Left hindlimb (tissue), 1 donor: ENCODE data around the gene MAP10.

Source experiments
- DNase-seq: peaks from one replicate; pipeline ENCODE4 v3.0.0-alpha.2; 2018

MAP10 gene

DNA sequence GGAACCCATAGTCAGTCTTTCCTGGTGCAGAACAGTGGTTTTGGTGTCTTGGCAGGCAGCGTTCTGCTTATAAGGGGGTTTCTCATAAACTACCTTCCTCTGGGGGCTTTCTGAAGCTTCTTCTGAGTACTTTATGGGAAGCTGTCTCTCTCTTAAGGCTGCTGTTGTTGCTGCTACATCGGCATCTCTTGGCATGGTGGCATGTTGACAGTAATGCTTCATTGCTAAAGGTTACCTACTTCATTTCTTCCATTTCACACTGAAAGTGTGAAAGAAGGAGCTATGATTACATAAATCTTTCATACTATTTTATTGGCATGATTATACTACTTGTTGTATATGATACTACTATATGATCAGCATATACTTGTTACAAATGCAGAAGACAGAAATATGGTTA is 6.3 kb upstream of the MAP10 start:
- DNase-seq = no peak

DNA sequence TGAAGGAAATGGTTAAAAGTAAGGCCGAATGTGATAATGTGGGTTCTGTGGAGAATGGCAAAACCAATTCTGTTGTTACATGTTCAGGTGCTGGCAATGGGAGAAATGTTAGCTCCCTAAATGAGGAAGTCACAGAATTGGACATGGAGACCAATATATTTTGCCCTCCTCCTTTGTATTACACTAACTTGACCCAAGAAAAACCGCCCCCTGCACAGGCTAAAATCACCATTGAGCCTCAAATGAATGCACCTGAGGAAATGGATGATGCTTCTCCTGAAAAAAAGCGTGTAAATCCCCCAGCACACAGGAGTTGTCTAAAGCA is 932 bp downstream of the MAP10 start:
- no peak for DNase-seq

DNA sequence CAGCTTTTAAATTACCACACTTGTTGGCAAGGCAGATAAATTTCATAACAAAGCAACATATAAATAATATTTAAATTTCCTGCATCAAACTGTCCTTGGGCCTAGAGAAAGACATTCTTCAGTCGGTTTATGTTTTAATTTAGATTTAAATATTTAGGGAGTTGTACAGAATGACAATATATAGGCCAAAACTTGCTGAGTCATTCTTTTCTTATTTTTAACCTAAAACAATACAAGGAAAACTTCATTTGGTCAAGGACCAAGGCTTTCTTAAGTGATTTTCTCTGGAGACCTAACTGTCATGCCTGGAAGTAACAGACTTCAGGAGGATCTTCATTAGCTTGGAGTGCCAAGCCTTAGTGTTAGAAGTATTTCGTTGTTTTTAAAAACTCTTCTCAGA is 5.6 kb downstream of the MAP10 start:
- no peak for DNase-seq

DNA sequence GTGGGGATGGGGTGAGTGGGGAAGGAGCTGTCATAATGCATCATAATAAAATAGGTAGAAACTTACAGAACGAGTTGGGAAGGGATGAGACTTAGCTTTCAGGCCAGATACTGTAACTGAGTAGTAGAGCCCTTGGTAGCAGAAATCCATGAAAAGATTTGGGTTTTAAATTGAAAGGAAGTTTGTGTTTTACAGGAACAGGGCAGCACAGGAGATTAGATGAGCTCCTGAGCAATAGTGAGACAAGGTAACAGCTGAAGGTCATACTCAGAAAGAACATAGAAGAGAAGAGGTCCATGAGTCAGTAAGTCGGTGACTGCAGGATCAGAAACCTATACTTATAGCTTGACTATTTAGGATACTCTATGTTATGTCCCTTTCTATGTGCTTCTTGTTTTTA is 7.3 kb downstream of the MAP10 start:
- DNase-seq = no peak

DNA sequence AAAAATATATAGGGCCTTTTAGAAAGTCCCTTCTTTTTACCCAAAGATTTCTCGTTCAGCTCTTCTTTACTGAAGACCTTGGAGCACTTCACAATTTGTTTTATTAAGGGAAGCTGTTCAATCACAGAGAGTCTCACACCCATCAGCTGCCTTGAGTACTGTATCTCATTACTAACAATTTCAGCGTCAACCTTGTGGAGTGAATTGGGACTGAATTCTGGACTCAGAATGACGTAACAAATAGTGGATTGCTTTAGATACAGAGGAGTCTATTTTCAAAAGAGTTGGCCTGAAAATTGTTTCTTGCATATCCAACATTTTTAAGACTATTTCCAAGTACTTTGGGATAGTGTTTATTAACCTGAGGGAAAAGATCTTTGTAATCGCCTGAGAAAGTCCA is 7.9 kb downstream of the MAP10 start:
- no peak for DNase-seq

DNA sequence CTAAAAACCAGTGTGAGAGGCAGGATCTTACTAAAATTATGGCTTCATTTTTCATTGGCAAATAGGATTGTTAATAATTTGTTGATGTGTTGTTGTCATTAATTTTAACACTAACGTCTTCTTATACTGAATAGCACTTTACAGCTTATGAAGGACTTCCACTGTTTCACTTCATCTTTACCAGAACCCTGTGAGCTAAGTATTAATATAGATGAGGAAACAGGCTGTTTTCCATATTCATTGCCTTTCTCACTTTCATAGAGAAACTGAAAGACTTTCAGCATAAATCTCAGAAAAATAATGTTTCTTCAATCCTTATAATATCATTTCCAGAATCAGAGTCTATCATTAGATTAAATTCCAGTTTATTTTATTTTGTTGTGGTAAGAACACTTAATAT is 8.5 kb downstream of the MAP10 start:
- DNase-seq = no peak

DNA sequence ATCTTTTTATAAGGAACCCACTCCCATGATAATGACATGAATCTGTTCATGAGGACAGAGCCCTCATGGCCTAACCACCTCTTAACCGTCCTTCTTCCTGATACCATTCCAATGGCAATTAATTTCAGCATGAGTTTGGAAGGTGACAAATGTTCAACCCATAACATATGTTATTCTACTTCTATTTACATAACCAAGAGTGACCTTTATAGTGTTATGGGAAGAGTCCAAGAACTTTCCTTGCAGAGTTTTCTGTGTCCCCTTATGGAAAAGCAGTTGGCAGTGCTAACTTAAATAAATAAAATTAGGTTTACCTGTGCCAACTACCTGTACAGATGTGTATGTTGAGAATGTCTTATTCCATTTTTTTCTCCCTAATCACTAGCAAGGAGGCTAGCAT is 11.1 kb downstream of the MAP10 start:
- DNase-seq = no peak

DNA sequence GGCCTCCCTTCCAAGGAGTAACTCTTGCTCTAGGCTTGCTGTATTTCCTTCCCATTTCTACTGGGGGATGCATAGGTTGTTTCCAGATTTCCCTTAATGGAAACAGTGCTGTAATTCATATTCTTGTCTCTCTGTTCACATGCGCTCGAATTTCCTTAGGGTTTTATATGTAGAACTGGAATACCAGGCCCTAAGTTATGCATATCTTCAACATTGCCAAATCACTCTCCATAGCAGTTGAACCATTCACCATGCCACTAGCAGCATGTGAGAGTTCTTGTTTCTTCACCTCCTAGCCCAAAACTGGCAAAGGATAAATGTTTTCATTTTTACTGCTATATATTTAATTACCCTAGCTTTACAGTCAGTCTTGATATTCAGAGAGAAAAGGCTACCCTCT is 12.8 kb downstream of the MAP10 start:
- no peak for DNase-seq

DNA sequence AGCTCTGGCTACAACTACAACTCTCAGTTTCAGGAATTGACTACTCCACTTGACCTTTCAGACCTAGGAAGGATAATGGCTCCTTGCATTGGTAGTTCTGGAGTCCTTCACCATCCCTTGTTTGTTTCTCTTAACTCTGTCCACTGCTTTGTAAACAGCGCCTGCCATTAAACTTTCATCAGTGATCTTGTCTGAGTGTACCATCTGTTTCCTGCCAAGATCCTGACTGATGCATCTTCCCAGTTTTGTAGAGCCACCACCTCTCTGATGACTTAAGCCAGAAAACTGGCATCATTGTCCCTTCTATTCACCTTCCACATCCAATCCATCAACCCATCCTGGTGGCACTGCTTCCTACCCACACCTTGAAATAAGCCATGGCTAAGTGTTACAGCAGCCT is 15.2 kb downstream of the MAP10 start:
- no peak for DNase-seq

DNA sequence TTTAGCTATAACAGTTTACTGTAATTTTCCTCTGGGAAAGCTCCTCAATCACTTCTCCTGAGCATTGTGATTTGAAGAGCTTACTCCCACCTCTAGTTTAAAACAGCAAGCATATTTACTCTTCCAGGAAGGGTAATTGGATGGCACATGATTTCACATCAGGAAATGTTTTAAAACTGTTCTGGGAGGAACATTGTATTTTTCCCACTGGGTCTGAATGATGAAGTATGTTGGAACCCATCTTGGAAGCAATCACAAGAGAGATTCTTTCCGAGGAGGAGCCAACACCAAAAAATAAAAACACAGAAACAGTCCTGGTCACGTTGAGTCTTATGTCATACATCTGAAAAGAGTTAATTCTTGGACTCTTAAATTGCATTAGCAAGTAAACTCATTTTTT is 17.3 kb downstream of the MAP10 start:
- no peak for DNase-seq

DNA sequence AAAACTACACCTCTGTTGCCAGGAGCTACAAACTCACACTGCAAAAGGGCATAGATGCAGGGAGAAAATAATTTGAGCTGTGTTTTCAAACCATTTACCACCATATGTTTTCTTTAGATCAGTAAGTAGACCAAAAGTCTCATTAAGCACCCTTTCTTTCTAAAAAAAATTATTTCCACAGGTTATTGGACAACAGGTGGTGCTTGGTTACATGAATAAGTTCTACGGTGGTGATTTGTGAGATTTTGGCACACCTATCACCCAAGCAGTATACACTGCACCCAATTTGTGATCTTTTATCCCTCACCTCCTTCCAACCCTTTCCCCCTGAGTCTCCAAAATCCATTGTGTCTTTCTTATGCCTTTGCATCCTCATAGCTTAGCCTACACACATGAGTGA is 21.1 kb downstream of the MAP10 start:
- DNase-seq = no peak

DNA sequence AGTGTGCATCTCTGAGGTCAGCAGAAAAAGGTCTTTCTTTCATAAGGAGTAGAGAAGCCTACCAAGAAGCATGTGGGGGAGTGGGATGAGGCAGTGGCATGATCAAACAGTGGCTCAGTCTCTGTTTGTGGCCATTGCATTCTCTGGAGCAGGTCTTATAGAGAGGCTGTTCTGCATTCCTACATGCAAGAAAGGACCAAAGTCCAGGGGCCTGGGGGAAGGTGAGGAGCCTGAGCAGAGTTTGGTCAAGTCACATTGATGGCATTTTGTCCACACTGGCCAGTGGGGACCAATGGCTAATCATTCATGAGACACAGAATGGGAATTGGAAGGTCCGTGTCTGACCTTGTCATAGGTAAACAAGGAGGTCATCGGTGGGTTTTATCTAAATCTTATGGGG is 25.4 kb downstream of the MAP10 start:
- no peak for DNase-seq

DNA sequence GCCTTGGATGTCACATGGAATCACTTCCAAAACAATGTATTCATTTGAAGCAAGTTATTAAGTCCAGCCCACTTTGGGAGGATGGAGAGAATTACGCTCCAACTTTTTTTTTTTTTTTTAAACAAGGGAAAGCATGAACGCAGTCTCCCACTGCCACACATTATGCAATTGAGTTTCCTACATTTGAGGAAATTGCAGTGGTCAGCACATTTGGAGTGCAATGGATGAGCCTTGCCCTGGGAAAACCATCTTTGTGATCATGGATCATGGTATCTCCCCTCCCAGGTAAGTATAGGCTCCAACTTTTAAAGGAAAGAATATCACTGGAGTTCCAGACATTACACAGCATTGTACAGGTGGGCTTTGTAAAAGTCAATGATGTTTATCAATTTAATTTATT is 26.7 kb downstream of the MAP10 start:
- no peak for DNase-seq

DNA sequence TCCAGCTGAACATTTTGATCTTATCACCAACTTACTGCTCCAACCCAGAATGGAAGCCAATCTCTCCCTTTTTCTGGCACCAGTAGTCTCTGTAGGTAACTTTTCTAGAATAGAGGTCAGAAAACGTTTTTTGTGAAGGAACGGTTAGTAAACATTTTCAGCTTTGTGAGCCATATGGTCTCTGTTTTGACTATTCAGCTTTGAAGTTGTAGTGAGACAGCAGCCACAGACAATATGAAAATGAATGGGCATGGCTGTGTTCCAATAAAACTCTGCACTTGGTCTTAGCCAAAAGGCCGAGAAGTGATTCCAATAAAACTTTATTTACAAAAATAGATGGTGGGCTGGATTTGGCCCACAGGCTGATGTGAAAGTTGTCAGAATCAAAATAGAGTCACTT is 28.9 kb downstream of the MAP10 start:
- no peak for DNase-seq

DNA sequence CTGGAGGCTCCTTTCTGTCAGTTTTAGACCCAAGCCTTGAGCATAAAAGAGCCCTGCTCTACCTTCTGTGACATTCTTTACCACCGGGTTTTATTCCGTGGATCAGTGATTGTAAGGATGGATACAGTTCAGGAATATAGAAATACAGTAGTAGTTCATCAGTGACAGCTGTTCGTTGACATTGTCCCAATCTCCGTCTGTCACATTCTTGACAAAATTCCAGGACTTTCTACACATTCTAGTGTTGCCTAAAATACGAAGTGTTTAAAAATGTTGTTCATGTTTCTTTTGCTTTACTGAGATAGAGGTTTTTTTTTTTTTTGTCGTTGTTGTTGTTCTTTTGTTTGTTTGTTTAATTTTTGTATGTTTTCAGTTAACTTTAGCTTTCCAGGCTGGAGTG is 29.9 kb downstream of the MAP10 start:
- no peak for DNase-seq

DNA sequence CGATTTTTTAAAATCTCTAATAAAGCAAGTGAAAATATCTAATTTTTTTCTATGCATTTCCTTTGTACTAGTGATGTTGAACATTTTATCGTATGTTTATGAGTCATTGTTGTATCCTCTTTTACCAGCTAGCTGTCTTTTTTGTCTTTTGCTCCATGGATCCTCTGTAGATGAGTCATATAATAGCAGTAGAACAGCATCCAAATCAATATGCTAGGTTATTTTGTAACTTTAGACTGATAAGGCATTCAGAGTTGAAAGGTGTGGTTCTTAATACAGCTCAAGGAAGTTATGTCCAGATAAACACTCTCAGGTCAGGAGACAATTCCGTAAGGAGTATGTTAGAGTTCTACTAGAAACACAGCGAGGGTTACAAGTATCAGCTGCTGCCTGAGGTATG is 31.9 kb downstream of the MAP10 start:
- DNase-seq = no peak

DNA sequence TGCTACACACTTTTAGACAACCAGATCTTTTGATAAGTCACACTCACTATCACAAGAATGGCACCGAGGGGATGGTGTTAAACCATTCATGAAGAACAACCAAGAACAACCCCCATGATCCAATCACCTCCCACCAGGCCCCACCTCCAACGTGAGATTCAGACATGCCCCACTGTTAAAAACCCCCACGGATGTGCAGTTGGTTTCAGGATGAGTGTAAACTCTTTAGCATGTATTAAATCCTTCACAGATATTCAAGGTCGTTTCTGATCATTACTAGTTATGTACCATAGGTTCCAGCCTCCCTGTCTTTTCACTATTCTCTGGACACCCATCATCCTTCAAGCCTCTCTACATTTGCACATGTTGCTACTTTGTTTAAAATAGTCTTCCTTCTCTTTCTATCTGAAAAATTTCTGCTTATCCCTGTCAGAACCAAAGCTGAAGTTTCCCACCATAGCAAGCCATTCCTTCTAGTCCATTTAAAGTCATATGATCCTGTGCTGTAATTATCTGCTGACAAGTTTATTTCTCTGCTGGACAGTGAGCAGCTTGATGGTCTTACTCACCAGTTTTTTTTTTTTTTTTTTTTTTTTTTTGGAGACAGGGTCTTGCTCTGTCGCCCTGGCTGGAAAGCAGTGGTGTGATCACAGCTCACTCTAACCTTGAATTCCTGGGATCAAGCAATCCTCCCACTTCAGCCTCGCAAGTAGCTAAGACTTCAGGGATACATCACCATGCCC is 36.8 kb downstream of the MAP10 start:
- DNase-seq = no peak

DNA sequence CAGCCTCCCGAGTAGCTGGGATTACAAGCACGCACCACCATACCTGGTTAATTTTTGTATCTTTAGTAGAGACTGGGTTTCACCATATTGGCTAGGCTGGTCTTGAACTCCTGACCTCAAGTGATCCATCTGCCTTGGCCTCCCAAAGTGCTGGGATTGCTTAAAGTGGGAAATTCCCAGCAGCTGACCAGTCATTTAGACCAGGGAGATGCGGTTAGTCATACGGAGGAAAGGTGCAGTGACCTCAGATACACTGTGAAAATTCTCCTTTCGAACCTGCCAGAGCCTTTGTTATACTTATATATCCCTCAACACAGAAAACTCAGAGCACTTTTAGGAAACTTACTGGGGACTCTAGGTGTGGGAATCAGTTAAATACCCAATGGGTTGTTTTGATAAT is 39.6 kb downstream of the MAP10 start:
- no peak for DNase-seq

DNA sequence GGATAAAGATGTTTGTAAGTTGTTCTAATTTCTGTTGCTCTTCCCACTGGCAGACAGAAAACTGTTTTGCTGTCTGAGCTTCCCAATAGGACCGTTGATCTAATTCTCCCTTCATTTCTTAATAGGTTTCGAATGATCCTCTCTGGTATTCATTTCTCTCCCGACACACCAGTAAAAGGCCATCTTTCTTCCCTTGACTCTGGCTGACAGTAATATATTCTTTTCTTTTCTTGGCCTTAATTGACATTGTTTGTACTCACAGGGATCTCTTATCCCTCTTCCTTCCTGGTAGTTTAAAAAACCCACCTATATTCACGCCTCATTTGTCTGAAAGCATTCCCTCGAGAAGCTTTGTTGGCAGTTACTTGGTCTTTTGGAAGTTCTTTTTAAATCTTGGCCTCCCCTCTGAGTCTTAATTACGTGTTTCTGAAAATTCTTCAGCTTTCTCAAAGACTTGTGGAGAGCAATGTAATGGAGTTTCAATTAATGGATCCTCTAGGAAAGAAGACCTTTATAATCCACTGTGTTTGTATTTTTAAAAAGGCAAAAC is 40.3 kb downstream of the MAP10 start:
- DNase-seq = no peak

DNA sequence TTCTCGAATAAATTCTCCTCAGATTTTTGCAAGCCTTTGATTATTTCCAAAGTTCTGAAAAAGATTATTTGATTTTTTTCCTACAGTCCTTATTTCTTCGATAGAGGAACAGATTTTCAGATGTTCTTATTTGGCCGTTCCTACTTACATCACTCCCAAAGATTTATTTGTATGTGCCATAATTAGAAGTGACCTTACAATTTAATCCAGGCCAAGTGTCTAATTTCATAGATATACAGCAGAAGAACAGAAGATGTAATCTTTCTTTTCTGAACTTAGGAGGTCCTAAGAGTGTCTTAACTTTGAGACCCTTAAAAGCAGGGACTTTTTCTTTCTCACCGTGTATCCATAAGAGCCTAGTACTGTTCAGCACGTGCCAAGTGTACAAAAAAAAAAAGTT is 46.3 kb downstream of the MAP10 start:
- no peak for DNase-seq

DNA sequence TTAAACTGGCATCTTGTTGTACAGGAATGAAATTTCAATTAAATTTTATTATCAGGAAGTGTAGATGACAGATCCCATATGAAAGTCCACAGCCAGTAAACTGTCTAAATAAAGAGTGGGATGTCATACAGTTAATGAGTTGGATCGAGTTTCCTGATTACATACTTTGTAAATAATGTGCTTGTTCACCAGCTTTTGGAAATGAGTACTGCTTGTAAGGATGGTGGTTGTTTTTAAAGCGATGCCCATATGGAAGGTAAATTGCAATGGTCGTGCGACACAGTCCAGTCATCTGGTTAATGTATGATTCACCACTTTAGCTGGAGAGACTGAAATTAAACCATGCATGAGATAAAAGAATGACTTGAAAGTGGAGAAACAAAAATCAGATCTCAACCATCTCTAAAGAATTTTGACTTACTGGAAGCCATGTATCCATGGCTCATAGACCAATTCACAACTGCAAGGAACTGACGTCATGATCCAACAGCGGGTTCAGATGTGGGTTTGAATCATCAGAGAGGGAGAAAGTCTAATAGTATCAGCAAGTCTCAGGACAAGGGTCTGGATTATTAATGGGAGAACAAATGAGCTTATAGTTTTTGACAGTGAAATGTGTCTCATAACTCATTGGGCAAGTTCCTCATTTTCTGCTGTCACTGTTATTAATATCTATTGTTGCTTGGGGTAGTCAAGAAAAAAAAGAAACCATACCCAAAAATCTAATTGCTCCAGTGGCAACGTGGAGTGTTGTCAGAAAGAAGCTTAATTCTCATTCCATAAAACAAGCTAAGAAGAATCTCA is 49.0 kb downstream of the MAP10 start:
- no peak for DNase-seq

DNA sequence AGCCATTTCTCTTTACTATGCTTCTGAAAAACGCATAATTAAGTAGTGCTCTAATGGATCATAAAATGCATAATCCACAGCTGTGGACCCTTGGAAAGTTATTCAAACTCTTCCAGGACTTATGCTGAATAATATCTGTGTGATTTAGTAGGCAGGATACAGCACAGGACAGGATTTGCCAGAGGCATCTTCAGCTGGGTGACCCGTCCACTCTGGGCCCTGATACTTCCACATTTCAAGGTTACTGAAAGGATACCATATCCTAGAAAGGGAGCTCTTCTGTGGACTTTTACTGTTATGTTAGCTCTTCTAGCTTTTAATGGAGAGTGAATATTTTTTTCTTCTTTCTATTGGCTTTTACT is 49.6 kb downstream of the MAP10 start:
- no peak for DNase-seq

DNA sequence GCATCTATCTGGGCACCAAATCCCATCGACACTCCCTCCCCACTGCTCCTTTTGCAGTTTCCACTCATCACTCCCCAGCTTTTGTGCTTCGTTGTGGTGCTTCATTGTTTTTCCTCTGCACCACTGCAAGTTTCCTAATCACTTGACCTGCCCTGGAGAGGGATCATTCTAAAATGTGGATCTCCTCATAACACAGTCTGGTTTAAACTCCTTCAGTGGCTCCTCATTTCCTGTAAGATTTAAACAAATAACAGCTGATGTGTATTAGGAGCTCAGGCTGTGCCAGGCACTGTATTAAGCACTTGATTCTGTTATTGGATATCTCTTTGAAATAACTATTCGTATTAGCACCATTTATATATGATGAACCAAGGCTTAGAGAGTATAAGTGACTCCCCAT is 51.3 kb downstream of the MAP10 start:
- DNase-seq = no peak
